HG03520 (cell line): ENCODE measurements around the gene PNMA8A.

ENCODE experiments used
- ATAC-seq: cut with Tn5 transposase; IDR thresholded peaks from one replicate; pipeline ENCODE4 v1.9.1; 2021; ENCODE audit warnings: mild to moderate bottlenecking, moderate library complexity; ENCODE audit not compliant: unreplicated experiment

PNMA8A gene

DNA sequence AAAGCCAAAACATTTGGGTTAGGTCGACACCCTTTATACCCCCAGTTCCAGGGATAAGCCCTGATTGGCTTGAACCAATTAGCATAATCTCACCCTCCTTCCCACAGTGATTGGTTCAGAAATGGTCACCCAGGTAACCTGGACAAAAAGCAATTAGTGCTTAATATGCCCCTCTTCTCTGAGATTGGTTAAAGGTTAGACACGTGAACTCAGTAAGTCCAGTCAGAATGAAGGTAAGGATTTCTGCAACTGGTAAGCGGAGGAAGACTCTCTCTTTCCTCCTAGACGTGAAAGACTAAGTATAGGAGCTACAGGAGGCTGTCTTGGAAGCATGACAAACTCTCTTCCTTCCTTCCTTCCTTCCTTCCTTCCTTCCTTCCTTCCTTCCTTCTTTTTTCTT lies 41.4 kb downstream of the PNMA8A start:
- ATAC-seq = no peak

GRCh38 chr19:46428239-46429135 lies 42.9 kb downstream of the PNMA8A start, which contains the start of gene PNMA8C:
Gene PNMA8C (minus strand): TSS chr19:46428936. CDS start chr19:46428359, 577 bp downstream.
- no peak for ATAC-seq

DNA sequence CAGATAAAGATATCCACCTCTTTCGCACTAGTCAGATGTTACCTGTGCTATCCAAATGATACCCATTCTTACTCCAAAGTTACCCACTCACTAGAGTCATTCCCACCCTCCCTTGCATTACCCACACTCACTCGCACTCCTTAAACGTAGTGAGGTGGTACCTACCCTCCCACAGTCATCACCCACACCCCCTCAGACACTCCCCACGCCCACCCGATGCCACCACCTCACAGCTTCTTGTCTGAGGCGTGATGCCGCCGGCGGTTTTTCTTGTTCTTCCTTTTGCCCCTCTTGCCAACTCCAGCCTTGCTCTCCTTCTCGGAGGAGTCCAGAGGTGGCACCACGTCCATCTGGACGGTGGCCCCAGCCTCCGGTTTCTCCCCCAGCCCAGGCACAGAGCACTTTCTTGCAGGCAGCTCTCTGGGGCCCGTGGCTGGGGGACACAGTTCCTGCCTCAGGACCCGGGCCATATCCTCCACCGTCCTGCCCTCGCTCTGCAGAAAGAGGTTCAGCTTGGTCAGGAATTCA lies 43.8 kb downstream of the PNMA8A start:
- no peak for ATAC-seq

DNA sequence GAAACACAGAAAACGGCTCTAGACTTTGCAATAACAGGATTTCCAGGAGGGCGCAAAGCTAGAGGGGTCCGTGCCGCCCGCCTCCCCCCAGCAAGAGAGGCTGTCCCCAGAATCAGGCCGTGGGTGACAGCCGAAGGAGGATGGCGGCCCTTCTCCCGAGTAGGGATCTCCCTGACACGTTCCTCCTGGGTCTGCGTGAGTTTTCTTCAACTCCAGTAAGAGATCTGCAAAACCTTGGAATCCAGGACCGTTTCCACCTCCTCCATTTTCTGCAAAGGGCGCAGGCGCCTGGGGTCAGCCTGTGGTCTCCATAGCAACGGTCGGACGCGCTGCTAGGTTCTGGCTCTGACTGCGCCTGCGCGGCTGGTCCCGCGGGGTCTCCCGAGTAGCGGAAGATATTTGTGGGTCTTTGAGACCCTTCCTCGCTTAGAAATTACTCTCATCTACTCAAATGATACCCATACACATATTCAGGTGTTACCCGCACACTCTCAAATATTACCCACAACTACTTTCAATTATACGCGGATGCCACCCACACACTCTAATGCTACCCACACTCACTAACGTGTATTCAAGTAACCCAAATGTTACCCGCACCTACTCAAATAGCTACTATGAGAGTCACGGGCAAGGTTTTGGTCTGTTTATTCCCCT lies 44.7 kb downstream of the PNMA8A start:
- no peak for ATAC-seq

DNA sequence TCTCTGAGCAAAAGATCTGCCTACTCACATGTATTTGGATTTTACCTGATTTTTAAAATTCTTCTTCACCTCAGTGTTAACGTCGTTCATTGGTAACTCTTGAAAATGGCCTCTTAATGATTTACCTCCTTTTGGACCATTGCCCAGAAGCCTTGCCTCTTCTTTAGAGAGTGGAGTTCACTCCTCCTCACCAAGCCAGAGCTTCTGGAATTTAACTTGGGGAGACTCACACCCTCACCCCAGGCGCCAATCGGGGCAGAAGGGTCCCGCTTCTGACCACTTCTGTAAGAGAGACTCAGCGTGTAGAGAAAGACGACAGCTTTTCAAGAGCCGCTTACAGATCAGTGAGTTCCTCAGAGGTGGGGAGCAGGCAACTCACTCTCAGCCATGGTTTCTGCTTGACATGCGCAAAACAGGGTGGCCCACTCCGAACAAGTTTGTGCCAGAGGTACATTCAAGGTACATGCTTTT lies 45.3 kb downstream of the PNMA8A start:
- no peak for ATAC-seq

GRCh38 chr19:46423188-46423587 lies 48.2 kb downstream of the PNMA8A start:
- no peak for ATAC-seq

DNA sequence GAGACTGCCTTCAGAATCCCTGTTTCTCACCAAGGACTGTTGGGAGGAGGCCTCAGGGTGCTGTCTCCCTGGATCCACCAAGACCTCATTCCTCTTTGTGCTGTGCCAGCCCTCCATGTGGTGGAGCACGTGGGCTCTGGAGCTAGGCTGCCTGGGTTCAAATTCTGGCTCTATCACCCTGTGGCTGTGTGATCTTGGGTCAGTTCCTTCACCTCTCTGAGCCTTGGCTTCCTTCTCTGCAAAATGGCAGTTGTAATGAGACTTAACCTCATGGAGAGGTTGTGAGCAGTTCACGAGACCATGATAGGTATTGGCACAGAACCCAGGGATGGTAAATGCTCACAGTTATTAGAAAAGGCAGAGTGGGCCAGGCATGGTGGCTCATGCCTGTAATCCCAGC lies 49.0 kb downstream of the PNMA8A start:
- no peak for ATAC-seq

DNA sequence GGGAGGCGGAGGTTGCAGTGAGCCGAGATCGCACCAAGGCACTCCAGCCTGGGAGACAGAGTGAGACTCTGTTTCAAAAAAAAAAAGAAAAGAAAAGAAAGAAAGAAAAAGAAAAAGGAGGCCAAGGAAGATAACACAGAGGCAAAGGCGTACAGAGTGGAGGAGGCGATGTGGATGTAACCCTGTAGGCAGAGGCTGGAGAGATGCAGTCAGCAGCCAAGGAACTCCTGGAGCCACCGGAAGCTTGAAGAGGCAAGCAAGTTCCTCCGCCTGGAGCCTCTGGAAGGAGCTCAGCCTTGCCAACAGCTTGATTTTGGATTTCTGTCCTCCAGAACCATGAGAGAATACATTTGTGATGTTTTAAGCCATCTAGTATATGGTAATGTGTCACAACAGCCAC lies 51.3 kb downstream of the PNMA8A start:
- ATAC-seq = no peak
